ENCODE results near the gene RPS6KA1. TPM values are rescaled to one million over a fixed set of nuclear protein-coding genes. Genes with fewer than 3 reads are reported as not detected.
A peak's percentile ranks its signal among the peaks of the same experiment; 100 is the strongest.

RPS6KA1 gene
- total RNA-seq, 2 donors from 2014 or later = 41.3 TPM

- peaks cover 15% of the 10 kb centered on the region for H3K27me3 Mint-ChIP-seq (ENCODE audit: insufficient read depth)
- Histone ChIP-seq H3K27ac (ENCODE audit: low read depth, low read length) (no peak overlapping the region), H3K4me1 (ENCODE audit: control insufficient read depth, insufficient read depth, low read length) (no peaks in the 10 kb centered on the region), H3K36me3 (ENCODE audit: control insufficient read depth, insufficient read depth, low read length) (no peaks in the 10 kb centered on the region), H3K9me3 (ENCODE audit: control insufficient read depth, low read length) (no peaks in the 10 kb centered on the region), H3K4me3 (ENCODE audit: low read length) (no peak overlapping the region), H3K9ac (ENCODE audit: extremely low read depth, low read length, poor library complexity, severe bottlenecking) (no peak overlapping the region), H3K27me3 (ENCODE audit: control insufficient read depth, insufficient read depth, low read length, poor library complexity, severe bottlenecking) (peaks cover 4% of the 10 kb centered on the region)
- no peak overlapping the region for H3K4me3 Mint-ChIP-seq
- H3K4me1 Mint-ChIP-seq = peaks cover 9% of the 10 kb centered on the region
- TF ChIP-seq CTCF (conservative IDR thresholded peaks at IDR 0.05) = no peak
- 88 to 92% methylated on average over 4 of the region's 4 CpGs for WGBS, 2 experiments (ENCODE audit: insufficient coverage in 1 of 2, insufficient read length in 1 of 2)
- H3K9me3 Mint-ChIP-seq = no peaks in the 10 kb centered on the region
- H3K36me3 Mint-ChIP-seq (ENCODE audit: low read depth) = no peaks in the 10 kb centered on the region
- H3K27ac Mint-ChIP-seq = no peak overlapping the region
- DNase-seq = no peak
Measured at GRCh38 chr1:26524181-26524580, 5.4 kb upstream of the RPS6KA1 start.

GRCh38 chr1:26526287-26526686, 3.3 kb upstream of the RPS6KA1 start:
- TF ChIP-seq CTCF (conservative IDR thresholded peaks at IDR 0.05) = no peak
- Histone ChIP-seq H3K36me3 (ENCODE audit: control insufficient read depth, insufficient read depth, low read length) (no peaks in the 10 kb centered on the region), H3K27ac (ENCODE audit: low read depth, low read length) (no peak overlapping the region), H3K4me1 (ENCODE audit: control insufficient read depth, insufficient read depth, low read length) (no peaks in the 10 kb centered on the region), H3K4me3 (ENCODE audit: low read length) (no peak overlapping the region), H3K27me3 (ENCODE audit: control insufficient read depth, insufficient read depth, low read length, poor library complexity, severe bottlenecking) (peaks cover 4% of the 10 kb centered on the region), H3K9ac (ENCODE audit: extremely low read depth, low read length, poor library complexity, severe bottlenecking) (no peak overlapping the region), H3K9me3 (ENCODE audit: control insufficient read depth, low read length) (no peaks in the 10 kb centered on the region)
- H3K36me3 Mint-ChIP-seq (ENCODE audit: low read depth) = no peaks in the 10 kb centered on the region
- H3K4me1 Mint-ChIP-seq = peaks cover 19% of the 10 kb centered on the region
- no peak for DNase-seq
- H3K27me3 Mint-ChIP-seq (ENCODE audit: insufficient read depth) = peaks cover 15% of the 10 kb centered on the region
- no peak overlapping the region for H3K4me3 Mint-ChIP-seq
- WGBS, 2 experiments (ENCODE audit: insufficient coverage in 1 of 2, insufficient read length in 1 of 2) = 93% methylated on average over 2 of the region's 5 CpGs; no CpG with 5 or more reads in 1 of the 2 experiments
- H3K9me3 Mint-ChIP-seq = no peaks in the 10 kb centered on the region
- H3K27ac Mint-ChIP-seq = no peak overlapping the region

GRCh38 chr1:26529405-26529654, 231 bp upstream of the RPS6KA1 start:
- H3K27me3 Mint-ChIP-seq (ENCODE audit: insufficient read depth) = peaks cover 9% of the 10 kb centered on the region
- Histone ChIP-seq H3K4me1 (ENCODE audit: control insufficient read depth, insufficient read depth, low read length) (no peaks in the 10 kb centered on the region), H3K27ac (ENCODE audit: low read depth, low read length) (no peak overlapping the region), H3K9me3 (ENCODE audit: control insufficient read depth, low read length) (no peaks in the 10 kb centered on the region), H3K4me3 (ENCODE audit: low read length) (peak overlapping the region; percentile 66), H3K36me3 (ENCODE audit: control insufficient read depth, insufficient read depth, low read length) (no peaks in the 10 kb centered on the region), H3K27me3 (ENCODE audit: control insufficient read depth, insufficient read depth, low read length, poor library complexity, severe bottlenecking) (peaks cover 3% of the 10 kb centered on the region), H3K9ac (ENCODE audit: extremely low read depth, low read length, poor library complexity, severe bottlenecking) (peak overlapping the region; percentile 51)
- H3K4me3 Mint-ChIP-seq = peak overlapping the region; percentile 79
- peaks cover 22% of the 10 kb centered on the region for H3K4me1 Mint-ChIP-seq
- H3K9me3 Mint-ChIP-seq = no peaks in the 10 kb centered on the region
- WGBS, 2 experiments (ENCODE audit: insufficient coverage in 1 of 2, insufficient read length in 1 of 2) = 3% methylated on average over 19 of the region's 19 CpGs; no CpG with 5 or more reads in 1 of the 2 experiments
- no peak for TF ChIP-seq CTCF (conservative IDR thresholded peaks at IDR 0.05)
- H3K27ac Mint-ChIP-seq = peak overlapping the region; percentile 93
- no peaks in the 10 kb centered on the region for H3K36me3 Mint-ChIP-seq (ENCODE audit: low read depth)
- DNase-seq = no peak

Data from endodermal cell (in vitro differentiated cells).